H4 (cell line): ENCODE results near the gene DNAJC21. TPM values are rescaled to one million over a fixed set of nuclear protein-coding genes. Genes with fewer than 3 reads are reported as not detected.

Experiments
- DNase-seq: peaks from one replicate; pipeline ENCODE4 v3.0.0-alpha.2; 2015; ENCODE audit warnings: low spot score
- total RNA-seq: library from RNA; depleted of rRNA; stranded (reverse); fragments of >200 nt; shearing (Covaris generic); gene quantifications from 2 replicates; pipeline ENCODE4 v1.2.3, GENCODE V29; 2014; rRNA removed

The DNAJC21 gene
- total RNA-seq, 1 experiment from 2014 or later: 25.6 TPM

GRCh38 chr5:34977934-34978613 lies 48.7 kb downstream of the DNAJC21 start:
- DNase-seq: no peak

- no peak for DNase-seq
Observed at GRCh38 chr5:34978681-34979080, 49.3 kb downstream of the DNAJC21 start.

- DNase-seq: no peak
Observed at GRCh38 chr5:34982823-34983222, 53.5 kb downstream of the DNAJC21 start.

- DNase-seq: no peak
Observed at GRCh38 chr5:34986965-34987364, 57.6 kb downstream of the DNAJC21 start.

GRCh38 chr5:34991486-34992238 lies 62.3 kb downstream of the DNAJC21 start:
- DNase-seq: peak; percentile 27

- DNase-seq: no peak
Observed at GRCh38 chr5:34993951-34994350, 64.6 kb downstream of the DNAJC21 start.

GRCh38 chr5:34996261-34996660 lies 66.9 kb downstream of the DNAJC21 start:
- no peak for DNase-seq

GRCh38 chr5:34998058-34998789 lies 68.9 kb downstream of the DNAJC21 start:
- peak; percentile 72 for DNase-seq

- no peak for DNase-seq
Observed at GRCh38 chr5:35001842-35002241, 72.5 kb downstream of the DNAJC21 start.

- DNase-seq: no peak
Observed at GRCh38 chr5:35002459-35002858, 73.1 kb downstream of the DNAJC21 start.

- DNase-seq: peak; percentile 31
Observed at GRCh38 chr5:35003018-35003957, 73.9 kb downstream of the DNAJC21 start.

GRCh38 chr5:35004200-35004599 lies 74.8 kb downstream of the DNAJC21 start:
- DNase-seq: no peak

- no peak for DNase-seq
Observed at GRCh38 chr5:35004771-35005170, 75.4 kb downstream of the DNAJC21 start.

Other genes starting within 250 kb of the DNAJC21 start
- gene TTC23L, start 90.4 kb upstream of the DNAJC21 start, total RNA-seq: 0.06 TPM in 1 of 2 replicates, not detected in the other
- 48.3 and 78.0 TPM in 2 replicates for gene RAD1, start 14.1 kb upstream of the DNAJC21 start, total RNA-seq
- gene BRIX1, start 13.8 kb upstream of the DNAJC21 start, total RNA-seq: 90.8 and 101 TPM in 2 replicates
- gene AGXT2, start 118.4 kb downstream of the DNAJC21 start, total RNA-seq: not detected in 2 replicates